ENCODE results near the gene BCS1L. TPM values are rescaled to one million over a fixed set of nuclear protein-coding genes. Genes with fewer than 3 reads are reported as not detected.

Gene BCS1L
- total RNA-seq, 1 experiment from 2014 or later = 39.1 TPM

DNA sequence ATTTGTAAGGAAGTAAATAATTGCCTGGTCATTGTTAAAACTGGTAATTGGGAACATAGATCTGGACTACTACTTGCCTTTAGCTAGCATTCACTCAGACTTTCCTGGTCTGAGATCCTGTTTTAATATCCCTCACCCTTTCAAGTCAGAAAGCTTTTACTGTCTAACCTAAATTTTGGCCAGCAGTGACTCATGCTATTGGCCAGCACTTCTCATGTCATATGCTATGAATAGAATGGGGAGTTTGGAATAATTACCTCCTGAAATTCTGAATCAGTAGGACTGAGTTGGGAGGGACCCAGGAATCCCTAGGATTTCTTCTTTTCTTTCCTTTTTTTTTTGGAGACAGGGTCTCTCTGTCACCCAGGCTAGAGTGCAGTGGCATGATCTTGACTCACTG, 31.8 kb downstream of the BCS1L start:
- Histone ChIP-seq H3K79me1 (ENCODE audit: insufficient read depth, low read depth, low read length, poor library complexity, severe bottlenecking) (no peaks in the 10 kb centered on the region), H4K5ac (ENCODE audit: insufficient read length, low read depth, low read length) (no peak overlapping the region), H3K9me3 (ENCODE audit: control insufficient read depth, low read depth, low read length) (no peaks in the 10 kb centered on the region), H3K27me3 (ENCODE audit: insufficient read depth, low read length) (no peaks in the 10 kb centered on the region), H3K14ac (ENCODE audit: insufficient read depth, low read length) (no peak overlapping the region), H4K20me1 (ENCODE audit: control insufficient read depth, insufficient read depth, insufficient read length) (no peaks in the 10 kb centered on the region), H3K23me2 (ENCODE audit: insufficient read length, low read depth, low read length, poor library complexity, severe bottlenecking) (no peaks in the 10 kb centered on the region), H3K4me1 (ENCODE audit: insufficient read depth, low read length) (no peaks in the 10 kb centered on the region), H3T11ph (ENCODE audit: low read length) (no peak overlapping the region), H3K79me2 (ENCODE audit: insufficient read depth, low read length) (no peaks in the 10 kb centered on the region), H2BK20ac (ENCODE audit: low read depth, low read length, poor library complexity, severe bottlenecking) (no peak overlapping the region), H3K56ac (ENCODE audit: insufficient read length, low read depth, low read length) (no peak overlapping the region), H4K8ac (replicated peaks; ENCODE audit: insufficient read length, low read depth, low read length) (no peak overlapping the region), H2AFZ (ENCODE audit: low read length) (no peak overlapping the region), H3K4me2 (ENCODE audit: insufficient read depth, insufficient read length, low read length) (no peak overlapping the region), H2AK5ac (ENCODE audit: insufficient read length, low read length) (no peak overlapping the region), H2BK5ac (ENCODE audit: insufficient read length, low read length) (no peak overlapping the region), H3K27ac (ENCODE audit: insufficient read length, low read depth, low read length) (no peak overlapping the region), H3K9ac (ENCODE audit: extremely low read depth, insufficient read length, low read length) (no peak overlapping the region), H4K91ac (ENCODE audit: insufficient read length, low read depth, low read length) (no peak overlapping the region), H3K23ac (ENCODE audit: insufficient read length, low read depth, low read length) (no peak overlapping the region), H2BK15ac (ENCODE audit: low read depth, low read length) (no peak overlapping the region), H3K4ac (ENCODE audit: low read depth, low read length) (no peak overlapping the region), H2BK12ac (ENCODE audit: insufficient read length, low read depth, low read length) (no peak overlapping the region), H2BK120ac (ENCODE audit: low read depth, low read length, poor library complexity, severe bottlenecking) (no peak overlapping the region), H3K18ac (ENCODE audit: insufficient read length, low read depth, low read length) (no peak overlapping the region)
- Mint-ChIP-seq H3K27me3 (ENCODE audit: low read depth) (no peaks in the 10 kb centered on the region), H3K4me1 (no peaks in the 10 kb centered on the region; a peak in 1 of 4 replicates), H3K27ac (no peak overlapping the region), H3K4me3 (no peak overlapping the region), H3K9me3 (no peaks in the 10 kb centered on the region), H3K36me3 (ENCODE audit: insufficient read depth in 1 of 3, low read depth in 3 of 3) (peaks cover 2 to 62% (median 29%) of the 10 kb centered on the region in 3 experiments; a peak in 5 of 7 replicates)
- no peak for DNase-seq
- TF ChIP-seq CTCF (conservative IDR thresholded peaks at IDR 0.05) = no peak
